GM21360 (cell line): ENCODE data around the gene SPAG4.

ENCODE experiments used
- ATAC-seq: cut with Tn5 transposase; IDR thresholded peaks from one replicate; pipeline ENCODE4 v1.9.1; 2021; ENCODE audit warnings: mild to moderate bottlenecking, moderate library complexity; ENCODE audit not compliant: unreplicated experiment

Gene SPAG4

DNA sequence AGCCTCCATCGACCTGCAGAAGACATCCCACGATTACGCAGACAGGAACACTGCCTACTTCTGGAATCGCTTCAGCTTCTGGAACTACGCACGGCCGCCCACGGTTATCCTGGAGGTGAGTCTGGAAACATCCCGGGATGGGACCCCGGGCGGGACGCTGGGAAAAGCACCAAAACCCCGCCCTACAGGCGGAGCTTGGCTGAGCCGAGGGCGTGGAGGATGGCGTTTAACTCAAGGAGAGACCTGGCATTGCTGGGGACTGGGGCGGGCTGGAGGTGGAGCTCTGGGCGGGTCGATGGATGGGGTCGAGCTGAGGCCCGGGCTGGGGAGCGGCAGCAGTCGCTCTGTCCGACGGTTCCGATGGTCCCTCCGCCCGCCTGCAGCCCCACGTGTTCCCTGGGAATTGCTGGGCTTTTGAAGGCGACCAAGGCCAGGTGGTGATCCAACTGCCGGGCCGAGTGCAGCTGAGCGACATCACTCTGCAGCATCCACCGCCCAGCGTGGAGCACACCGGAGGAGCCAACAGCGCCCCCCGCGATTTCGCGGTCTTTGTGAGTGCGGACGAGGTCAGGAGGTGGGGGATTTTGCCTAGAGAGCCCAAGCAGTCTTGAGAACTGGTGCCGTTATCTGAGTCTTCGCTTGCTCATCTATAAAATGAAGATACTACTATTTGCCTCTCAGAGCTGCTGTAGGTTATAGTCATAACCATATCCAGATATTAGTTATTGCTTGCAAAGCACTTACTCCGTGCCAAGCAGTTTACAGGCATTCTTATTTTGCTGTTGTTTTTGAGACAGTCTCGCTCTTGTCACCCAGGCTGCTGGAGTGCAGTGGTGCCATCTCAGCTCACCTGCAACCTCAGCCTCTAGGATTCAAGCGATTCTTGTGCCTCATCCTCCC is 3.8 kb downstream of the SPAG4 start:
- ATAC-seq = no peak

GRCh38 chr20:35620818-35621559 is 5.4 kb downstream of the SPAG4 start:
- no peak for ATAC-seq

DNA sequence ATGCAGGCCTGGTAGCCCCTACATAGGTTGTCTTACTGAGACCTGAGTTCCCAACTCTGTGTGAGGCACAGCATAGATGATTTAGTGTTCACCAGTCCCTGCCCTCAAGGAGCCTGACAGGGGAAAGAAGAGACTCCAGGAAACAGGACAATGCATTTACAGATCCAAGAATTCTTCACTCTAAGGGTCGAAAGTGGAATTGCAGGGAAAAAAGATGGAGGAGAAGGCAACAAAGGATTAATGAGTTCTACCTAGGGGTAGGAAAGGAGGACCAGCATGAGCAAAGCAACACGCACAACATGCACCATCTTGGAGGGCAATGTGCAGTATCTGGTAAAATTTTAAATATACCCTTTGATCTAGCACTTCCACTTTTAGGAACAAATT is 5.9 kb downstream of the SPAG4 start:
- no peak for ATAC-seq

DNA sequence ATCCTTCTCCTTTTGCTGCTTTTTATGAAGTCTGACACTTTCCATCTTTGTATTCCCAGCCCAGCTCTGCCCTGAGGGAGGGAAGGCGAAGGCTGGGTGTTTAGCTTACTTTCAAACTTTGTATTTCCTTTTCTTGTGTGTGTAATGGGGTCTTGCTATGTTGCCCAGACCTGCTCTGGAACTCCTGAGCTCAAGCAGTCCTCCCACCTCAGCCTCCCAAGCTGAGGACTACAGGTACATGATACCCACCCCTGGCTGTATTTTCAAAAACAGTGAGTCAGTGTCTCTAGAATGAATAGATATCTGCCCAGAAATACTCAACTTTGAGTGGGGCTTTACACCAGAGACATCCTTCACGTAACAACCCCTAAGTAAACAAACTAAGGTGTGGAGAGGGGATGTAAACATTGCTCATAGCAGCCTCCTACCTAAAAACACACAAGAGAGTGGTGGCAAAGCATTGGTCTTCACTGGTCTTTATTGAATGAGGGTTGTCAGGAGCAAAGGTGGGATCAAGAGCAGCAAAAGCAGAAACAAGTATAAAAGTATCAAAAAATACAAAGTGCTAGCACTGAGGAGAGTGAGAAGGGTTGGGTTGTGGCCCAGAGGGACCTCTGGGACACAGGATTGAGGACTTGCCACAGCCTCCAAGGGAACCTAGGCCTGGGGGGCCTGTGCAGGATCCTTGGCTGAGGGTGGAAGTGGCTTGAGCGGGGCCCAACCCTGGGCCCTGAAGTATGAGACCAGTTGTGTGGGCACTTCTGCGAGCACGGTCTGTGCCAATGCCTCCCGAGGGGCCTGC is 10.2 kb downstream of the SPAG4 start:
- ATAC-seq = no peak

DNA sequence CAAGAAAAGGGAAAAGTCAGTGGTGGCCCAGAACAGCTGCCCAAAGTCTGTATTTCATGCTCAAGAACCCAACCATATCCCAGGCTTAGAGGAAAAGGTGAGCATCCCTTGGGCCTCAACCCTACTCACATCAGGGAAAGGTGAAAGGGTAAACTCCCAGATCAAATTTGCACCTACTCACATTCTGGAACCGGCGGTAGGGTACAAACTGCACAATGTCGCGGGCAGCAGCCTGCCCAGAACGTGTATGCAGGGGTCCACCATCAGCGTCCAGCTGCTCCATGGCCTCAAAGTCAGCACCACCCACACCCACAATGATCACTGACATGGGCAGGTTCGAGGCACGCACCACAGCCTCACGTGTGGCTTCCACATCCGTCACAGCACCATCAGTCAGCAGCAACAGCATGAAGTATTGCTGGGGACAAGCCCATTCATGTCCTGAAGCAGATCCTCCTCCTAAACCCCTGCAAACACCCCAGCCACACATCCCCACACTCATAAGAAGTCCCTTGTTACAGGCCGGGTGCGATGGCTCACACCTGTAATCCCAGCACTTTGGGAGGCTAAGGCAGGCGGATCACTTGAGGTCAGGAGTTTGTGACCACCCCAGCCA is 10.9 kb downstream of the SPAG4 start:
- ATAC-seq = no peak

DNA sequence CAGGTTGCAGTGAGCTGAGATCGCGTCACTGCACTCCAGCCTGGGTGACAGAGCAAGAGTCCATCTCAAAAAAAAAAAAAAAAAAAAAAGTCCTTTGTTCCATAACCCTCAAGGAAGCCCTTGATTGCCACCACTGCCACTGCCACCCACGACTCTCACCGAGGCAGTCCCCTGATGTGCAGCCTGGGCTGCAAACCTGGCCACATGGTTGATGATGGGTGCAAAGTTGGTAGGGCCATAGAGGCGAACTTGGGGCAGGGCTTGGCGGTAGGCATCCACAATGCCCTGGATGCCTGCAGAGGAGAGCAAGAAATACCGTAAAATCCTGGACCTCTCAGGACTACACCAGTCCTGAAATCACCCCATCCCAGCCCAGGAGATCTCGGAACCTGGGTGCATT is 11.5 kb downstream of the SPAG4 start:
- ATAC-seq = no peak

DNA sequence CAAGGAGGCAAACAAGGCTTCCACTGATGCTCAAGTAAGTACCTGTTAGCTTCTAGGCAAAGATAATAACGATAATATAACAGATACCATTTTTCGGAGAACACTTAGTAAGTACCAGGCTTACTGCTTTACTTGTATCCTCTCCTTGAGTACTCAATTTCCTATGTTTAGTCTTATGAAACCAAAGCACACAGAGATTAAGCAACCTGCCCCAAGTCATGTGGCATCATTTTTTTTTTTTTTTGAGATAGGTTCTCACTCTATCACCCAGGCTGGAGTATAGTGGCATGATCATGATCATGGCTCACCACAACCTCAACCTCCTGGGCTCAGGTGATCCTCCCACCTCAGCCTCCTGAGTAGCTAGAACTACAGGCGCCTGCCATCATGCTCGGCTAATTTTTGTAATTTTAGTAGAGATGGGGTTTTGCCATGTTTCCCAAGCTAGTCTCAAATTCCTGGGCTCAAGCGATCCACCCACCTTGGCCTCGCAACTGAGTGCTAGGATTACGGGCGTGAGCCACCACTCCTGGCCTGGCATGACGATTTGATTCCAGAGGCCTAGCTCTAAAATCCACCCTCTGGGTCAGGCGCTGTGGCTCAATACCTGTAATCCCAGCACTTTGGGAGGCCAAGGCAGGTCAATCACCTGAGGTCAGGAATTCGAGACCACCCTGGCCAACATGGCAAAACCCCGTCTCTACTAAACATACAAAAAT is 14.0 kb downstream of the SPAG4 start:
- ATAC-seq = no peak

DNA sequence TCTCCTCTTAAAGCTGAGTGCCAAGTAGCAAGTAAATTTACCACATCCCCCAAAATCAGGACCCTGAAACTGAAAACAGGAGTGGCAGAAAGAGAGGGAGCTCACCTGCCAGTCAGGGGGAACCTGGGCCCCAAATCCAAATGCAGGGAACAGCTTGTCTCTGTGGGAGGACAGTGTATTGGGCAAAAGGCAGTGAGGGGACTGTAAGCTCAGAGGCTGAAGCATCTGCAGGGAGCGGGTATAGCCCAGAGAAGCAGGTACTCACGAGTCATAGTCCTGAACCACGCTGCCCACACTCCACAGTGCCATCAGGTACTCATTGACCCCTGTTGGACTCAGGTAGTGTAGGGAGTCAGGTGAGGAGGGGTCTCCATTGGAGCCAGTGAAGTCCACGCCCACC is 15.0 kb downstream of the SPAG4 start:
- no peak for ATAC-seq

- ATAC-seq = no peak
Observed at GRCh38 chr20:35632539-35633115, 17.0 kb downstream of the SPAG4 start.

DNA sequence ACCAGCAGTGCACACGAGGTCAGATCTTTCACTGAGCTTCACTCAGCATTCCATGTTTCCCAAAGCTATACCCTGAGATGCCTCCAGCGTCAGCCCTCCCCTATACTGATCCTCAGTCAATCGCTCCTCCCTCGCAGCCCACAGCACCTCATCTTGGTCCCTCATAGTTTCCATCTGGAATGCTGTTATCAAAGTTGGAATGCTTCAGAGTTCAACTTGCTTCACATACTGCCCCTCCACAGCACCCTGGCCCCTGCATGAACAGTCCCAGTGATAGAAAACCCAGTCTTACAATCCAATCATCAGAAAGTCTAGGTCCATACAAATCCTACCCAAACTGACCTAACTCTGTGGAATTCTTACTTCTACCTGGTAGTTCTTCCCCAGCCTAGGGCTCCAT is 20.0 kb downstream of the SPAG4 start:
- no peak for ATAC-seq

GRCh38 chr20:35636095-35636494 is 20.5 kb downstream of the SPAG4 start:
- ATAC-seq = no peak

GRCh38 chr20:35637276-35637675 is 21.6 kb downstream of the SPAG4 start:
- ATAC-seq = no peak

- ATAC-seq = no peak
Observed at GRCh38 chr20:35638751-35639150, 23.1 kb downstream of the SPAG4 start.

DNA sequence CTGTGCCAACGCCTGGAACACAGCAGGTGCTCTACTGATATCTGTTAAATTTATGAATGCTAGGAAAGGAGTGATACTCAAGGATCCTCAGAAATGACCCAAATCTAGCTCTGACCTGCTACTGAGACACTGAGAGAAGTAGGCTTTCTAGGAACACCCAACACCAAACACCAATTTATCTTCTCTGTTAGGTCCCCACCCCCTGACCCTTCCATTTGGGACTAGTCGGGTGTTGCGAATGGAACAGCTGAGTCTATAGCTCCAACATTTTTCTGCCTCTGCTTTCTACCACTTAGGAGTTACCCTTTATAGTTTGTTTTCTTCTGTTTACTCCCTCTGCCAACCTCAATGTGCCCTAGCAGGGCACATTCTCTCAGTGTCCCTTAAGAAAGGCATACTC is 25.1 kb downstream of the SPAG4 start:
- no peak for ATAC-seq

DNA sequence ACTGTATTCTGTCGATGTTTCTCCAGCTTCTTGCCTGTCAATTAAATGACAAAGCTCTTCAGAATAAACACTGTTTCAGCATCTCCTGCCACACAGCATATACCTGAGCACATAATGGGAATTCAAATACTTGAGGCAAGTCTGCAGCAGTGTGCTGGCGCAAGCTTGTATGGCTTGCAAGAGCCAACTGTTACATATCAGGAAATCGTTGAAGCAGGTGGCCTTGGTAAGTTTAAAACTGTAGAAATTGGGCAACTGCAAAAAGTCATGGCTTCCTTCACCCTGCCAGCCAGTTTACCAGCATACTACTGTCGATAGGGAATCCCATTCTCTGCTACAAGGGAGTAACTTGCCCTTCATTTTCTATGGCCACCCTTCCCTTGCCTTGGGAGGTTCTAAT is 26.1 kb downstream of the SPAG4 start:
- no peak for ATAC-seq

- ATAC-seq = no peak
Observed at GRCh38 chr20:35643045-35643444, 27.4 kb downstream of the SPAG4 start.

GRCh38 chr20:35644806-35645205 is 29.2 kb downstream of the SPAG4 start:
- ATAC-seq = no peak

GRCh38 chr20:35648836-35649235 is 33.2 kb downstream of the SPAG4 start:
- no peak for ATAC-seq

DNA sequence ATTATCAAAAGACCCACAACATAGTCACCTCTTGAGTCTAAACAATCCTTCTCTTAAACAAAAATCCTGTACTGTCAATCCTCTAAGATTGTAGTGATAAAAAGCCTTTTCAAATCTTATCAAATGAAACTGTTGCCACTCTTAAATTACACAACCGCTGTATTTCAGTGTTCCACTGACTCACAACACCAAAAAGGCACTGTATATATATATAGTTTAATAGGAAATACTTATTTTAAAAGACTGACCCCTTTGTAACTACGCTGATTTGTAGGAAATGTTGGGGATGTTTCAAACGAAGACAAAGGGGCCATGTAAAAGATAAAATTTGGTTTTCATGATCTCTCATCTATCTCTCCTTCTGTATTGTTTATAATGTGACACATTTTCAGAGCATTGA is 35.0 kb downstream of the SPAG4 start:
- ATAC-seq = no peak

DNA sequence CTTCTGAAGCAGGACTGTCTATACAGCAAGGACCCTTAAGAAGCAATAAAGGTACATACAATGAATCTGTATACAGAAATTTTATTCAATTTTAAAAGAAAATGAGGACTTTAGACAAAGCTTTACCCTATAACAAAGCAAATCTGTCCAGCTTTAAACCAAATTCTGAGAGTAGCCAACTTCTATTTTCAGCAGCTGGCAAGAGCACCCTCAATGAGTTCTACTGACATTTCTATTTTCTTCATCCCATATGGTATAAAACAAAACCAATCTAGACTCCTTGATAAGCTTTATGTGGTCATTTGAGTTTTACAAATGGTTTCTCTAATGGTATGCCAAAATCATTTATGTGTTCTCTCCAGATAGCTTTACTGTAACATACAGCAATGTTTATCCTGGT is 36.3 kb downstream of the SPAG4 start:
- no peak for ATAC-seq
